ENCODE results near the gene CAMTA1.
"Not testable (repeated sequence)": the region's sequence is repeated elsewhere in the genome, so short reads cannot be mapped to it uniquely, and the experiment has no call there.

Gene CAMTA1

DNA sequence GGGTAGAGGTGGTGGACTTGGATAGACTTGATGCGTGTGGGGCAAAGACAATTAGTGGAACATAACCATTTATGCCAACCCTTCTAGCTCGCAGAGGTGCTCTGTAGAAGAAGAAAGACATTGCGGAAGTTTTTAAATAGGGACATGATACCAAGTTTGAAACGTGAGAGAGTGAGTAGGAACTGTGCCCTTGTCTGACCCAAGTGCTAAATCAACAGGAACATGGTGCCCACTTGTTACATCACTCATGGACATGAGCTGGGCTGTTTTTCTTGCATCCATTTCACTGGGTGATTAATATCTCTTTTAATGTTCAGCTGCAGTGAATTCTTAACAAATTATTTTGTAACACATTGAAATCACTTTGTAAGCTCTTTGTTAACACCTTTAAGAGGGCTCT lies 577.7 kb downstream of the CAMTA1 start:
- DNase-seq: no peak

DNA sequence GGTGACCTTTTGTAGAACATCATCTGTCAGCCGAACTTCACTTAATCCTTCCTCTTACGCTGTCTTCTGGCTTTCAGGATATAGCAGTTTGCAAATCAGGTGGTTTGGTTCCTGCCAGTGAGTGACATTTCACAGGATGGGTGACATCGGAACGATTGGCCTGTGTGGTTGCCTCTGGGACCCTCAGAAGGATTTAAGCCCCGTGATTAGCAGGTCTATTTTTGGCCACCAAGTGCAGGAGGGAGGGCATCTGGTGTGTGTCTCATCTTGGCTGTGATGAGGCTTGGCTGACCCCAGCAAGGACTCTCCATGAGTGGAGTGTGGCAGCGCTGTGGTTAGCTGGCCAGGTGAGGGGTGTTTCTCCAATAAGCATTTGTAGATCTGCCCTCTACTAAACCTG lies 578.2 kb downstream of the CAMTA1 start:
- peak; percentile 15 for DNase-seq

DNA sequence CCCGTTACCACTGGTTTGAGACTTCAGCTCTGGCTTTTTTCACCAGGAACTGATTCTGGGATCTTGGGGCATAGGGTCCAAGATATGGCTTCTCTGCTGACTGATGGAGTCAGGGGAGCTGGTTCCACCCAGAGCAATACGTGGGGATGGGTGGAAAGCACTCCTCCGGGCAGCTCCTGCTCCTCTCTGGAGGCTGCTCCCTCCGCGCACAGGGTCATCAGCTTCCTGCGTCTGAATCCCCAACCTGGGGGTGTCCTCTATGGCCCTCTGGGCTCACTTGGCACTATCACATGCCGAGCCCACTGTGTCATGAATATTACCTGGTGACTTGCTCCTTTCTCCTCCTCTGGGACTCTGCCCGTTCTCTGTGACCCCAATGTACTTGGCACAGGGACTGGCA lies 580.5 kb downstream of the CAMTA1 start:
- DNase-seq: no peak

DNA sequence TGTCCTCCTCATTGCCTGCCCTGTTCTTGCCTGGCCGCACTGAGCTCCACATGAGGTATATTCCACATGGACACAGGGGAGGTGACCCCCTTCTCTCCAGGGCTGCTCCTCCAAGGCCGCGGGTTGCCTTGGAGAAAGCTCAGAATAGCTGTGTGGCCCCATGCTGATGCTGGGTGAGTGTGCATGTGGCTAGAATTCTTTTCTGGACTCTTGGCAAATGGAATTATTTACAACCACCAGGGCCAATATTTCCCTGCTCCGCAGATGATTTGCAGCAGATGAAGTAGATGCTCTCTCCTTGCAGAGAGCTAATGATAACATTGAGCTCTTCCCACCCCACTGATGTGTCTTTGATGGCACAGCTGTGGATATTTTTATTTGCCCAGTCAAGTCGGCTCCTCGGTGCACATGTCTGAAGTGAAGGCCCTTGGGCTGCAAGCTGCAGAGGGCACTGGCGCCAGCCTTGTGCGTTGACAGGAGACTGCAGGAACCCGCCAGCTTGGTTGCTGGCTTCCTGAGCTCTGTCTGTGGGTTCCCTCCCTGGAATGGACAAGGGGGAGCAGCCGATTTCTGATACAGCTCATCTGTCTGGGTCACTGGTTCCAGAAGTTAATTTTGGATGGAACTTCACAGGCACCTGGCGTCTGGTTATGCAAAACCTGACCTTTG lies 581.2 kb downstream of the CAMTA1 start:
- no peak for DNase-seq

DNA sequence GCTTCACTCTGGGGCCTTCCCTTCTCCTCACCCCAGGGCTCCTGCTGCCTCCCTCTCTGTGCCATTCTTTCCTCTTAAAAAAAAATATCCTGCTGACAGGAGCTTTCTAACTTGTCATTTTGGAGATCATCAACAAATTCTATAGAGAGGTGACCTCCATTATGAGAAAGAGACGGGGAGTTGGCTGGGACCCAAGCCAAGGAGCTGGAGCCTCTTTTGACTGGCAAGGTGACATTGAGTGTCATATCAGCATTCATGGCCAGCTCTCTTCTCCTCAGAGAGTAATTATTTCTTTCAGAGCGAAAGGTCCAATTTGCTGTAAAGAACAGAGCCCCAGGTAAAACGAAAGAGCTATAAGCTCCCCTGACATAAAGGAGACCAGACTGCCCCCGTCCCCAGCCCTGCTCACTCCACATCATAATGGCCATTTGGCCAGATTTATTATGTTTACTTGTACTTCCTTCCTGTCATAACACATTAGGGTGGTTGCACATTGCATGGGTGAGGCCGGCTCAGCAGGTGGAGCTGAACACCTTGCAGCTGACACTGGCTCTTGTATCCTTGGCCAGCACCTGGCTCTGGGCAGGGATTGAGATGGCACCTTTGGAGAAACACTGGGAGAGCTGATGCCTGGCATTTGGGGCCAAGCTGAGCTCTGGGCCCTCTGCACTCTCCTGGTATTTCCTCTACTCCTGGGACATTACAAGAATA lies 581.9 kb downstream of the CAMTA1 start:
- DNase-seq: no peak

DNA sequence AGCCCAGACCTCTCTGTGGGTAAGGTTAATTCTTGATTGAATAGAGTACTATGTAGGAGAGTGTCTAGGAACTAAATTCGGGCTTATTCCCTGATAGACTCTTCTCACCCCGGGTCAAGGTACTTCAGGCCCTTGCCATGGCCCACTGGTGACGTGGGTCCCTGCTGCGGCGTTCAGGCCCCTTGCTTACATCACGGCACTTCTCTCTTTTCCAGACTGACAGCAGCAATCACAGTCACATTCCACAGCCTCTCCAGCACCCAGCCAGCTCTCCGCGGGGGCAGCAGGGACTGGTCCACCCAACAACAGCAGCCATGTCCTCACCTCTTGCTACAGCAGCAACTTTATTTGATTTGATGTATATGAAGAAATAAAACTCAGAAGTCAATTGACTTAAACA lies 584.6 kb downstream of the CAMTA1 start:
- DNase-seq: no peak

DNA sequence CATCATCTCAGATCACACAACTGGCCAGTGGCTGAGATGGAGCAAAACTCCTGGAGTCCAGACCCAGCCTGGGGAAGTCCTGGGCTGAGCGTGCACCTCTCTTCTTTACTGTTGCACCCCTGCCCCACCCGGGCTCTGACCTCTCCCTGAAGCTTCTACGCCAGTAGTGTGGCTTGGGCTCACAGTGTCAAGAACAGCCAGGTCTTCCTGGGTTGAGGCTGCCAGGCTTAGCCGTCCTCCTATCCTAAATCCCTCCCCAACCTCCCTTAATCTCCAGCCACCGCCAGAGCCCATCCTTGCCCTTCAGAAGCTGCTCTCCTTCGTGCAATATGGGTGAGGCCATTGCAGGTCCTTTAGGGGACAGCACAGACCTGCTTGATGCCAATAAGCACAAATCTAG lies 586.7 kb downstream of the CAMTA1 start:
- DNase-seq: peak; percentile 42

DNA sequence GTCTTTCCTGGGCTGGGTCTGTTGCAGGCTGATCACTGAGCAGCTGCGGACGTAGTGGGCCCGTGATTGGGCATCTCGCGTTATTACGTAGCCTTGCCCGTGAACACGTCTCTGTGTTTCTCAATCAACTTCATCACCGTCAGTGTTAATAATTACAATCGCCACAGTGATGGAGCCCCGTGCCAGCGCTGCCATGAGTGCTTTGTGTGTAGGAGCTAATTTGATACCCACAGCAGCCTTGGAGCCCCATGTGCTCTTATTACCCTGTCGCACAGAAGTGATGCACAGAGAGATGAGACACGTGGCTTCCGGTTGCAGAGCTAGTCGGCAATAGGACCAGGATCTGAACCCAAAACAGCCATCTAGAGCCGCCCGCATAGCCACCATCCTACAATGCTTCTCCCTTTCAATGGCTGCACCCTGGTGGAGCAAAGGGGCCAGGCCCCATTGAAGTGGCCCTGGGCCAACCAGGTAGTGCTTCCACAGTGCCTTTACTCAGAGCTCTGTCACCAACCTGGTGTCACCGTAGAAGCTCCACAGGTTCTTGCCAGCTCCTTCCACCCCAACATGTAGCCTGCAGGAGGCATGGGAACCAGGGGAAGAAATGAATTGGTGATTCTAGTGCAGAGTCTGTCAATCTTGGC lies 587.3 kb downstream of the CAMTA1 start:
- no peak for DNase-seq

DNA sequence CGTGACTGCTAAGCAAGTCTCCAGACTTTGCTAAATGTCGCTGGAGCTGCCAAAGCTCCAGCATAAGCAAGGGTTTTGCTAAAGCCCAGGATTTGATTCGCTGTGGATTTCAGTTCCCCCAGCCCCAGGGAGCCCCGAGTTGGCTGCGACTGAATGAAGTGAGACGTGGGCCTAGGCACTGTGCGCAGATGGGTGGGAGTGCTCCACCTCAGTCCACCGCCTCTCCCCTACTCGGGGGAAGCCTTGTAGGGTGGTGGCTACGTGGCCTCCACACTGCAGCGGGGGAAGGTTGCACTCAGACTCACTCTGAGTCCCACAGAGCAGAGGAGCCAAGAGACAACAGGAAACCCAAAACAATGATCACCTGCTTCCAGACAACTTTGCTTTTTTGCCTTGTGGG lies 588.0 kb downstream of the CAMTA1 start:
- no peak for DNase-seq

DNA sequence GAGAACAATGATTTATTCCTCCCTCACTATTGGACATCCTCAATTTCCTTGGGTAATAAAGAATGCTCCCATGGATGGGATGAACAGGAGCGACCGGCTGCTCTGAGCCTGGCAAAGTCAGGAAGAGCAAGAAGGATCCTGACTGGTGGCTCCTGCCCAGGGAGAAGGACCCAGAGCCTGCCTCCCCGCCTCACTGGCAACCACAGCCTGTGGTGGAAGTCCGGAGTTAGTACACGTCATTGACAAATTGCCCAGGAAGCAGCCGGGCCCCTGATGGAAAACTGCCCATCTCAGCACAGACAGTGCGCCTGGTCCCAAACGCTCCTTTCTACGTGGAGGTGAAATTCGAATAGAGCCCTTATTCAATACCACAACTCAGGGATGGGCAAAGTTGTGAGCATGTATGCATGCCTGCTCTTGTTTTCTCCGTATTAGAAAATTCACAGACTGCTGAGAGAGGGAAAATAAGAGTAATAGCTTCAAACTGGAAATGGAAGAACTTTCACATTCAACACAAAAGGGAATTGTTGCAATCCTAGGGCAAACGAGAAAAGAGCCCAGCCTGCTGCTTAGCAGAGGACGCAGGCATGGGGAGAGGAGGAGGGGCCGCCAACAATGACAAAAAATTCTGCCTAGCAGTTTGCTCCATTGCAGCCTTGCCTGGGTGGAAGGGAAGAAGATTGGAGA lies 588.8 kb downstream of the CAMTA1 start:
- DNase-seq: no peak

DNA sequence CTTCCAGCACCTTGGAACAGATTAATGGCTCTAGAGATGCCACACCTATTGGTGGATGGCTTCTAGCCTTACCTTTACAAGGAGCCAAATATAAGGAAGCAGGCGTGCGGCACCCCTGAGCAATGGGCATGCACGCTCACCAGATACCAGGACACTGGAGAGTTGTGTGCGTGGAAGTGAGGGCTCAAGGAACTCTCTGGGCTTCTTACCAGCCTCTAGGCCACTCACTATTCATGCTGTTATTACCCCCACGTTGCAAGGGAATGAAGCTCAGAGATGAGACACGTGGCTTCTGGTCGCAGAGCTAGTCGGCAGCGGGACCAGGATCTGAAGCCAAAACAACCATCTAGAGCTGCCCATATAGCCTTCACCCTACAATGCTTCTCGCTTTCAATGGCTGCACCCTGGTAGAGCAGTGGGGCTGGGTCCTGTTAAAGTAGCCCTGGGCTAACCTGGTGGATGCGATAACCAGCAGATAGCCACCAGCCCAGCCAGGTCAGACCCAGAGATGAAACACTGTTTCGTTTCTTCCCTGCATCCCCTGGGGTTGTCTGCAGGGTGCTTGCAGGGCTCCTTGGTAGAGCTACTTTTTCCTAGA lies 589.4 kb downstream of the CAMTA1 start:
- no peak for DNase-seq

DNA sequence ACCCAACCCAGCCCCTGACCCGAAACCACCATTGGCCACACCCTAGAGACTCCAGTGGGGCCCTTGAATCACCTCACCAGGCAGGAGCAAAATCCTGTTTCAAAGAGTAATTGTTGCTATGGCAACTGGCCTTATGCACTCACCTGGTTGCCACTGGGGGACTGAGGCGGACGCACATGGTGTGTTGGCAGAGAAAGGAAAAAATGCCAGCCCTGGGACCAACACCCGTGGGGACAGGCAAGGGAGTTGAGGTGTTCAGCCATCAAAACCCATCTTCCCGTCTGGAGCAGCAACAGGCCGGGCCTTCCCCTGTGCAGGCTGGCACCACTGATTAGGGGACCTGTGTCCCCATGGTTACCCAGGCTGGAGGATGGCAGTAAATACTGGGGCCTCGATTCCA lies 590.1 kb downstream of the CAMTA1 start:
- DNase-seq: no peak

DNA sequence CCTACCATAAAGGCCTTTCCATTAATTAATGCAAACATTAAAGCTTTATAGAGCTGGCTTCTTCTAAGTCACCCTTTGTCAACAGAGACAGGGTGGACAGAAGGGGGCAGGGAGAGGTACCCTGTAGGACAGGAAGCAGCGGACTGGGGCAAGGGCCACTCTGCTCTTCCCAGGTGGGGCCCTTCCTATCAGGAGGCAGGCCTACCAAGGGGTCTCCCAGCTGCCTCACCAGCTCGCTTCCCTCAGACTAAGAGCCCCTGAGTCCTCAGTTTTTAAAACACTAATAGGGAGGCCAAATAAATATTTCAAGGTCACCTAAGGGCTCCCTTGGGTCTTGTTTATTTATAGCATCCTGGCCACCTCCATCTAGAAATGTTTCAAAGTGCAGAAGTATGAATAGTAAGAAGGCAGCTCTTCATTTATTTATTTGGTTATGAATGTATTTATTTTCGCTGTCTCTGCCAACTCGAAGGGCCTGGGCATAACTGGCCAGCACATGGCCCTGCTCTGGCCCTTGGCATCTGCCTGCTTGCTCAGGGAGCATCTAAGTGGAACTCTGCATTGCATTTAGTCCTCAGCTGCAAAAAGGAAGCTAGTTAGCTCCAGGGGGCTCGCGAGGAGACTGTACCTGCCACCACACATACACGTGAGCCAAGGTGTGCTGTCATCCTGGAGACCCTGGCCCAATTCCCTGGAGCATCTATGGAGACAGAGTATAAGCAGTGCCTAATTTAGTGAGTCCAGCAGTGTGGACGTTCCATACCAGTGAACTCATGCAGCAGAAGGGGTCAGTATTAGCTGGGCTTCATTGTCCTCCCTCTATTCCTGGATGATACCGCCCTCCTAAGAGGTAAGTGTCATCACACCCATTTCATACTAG lies 590.8 kb downstream of the CAMTA1 start:
- no peak for DNase-seq

DNA sequence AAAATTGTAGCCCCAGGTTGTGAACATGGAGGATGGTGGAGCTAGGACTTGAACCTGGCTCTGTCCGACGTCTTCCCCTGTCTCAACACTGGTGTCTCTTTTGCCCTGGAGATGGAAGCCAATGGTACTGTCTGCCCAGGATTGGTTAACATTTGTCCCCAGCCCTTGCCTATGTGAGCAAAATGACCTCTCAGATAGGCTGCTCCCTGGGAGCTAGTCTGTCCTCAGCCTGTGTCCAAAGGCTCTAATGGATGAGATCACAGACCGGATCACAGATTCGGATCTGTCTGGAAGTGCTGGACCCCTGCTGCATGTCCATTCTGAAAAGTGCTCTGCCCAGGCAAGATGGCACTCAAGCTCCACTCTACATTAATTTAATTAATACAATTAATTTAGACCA lies 591.4 kb downstream of the CAMTA1 start:
- no peak for DNase-seq

DNA sequence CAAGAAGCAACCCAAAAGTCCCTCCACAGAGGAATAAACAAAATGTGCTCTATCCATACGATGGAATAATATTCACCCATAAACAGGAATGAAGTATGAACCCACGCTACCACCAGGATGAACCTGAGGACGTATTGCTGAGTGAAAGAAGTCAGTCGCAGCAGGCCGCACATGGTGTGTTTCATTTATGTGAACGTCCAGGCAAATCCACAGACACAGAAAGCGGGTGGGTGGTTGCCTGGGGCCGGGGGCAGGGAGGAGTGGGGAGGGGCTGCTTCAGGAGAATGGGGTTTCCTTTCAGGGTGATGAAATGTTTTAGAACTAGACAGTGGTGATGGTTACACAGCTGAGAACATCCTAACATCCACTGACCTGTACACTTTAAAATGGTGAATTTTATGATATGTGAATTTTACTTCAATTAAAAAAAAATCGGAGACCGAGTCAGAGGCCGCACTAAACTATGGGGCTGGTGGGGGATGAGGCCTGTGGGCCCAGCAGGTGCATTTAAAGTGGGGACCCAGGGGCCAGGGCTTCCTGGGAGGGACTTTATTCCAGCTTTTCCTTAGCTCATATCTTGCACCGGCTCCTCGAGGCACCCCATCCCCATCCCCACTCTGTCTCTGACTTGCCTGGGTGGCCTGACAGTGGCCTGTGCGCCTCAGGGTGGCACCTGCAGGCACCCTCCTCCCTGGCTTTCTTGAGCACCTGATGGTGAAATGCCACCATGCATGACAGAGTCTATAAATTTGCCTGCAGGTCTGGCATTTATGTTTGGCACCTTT lies 593.3 kb downstream of the CAMTA1 start:
- no peak for DNase-seq

DNA sequence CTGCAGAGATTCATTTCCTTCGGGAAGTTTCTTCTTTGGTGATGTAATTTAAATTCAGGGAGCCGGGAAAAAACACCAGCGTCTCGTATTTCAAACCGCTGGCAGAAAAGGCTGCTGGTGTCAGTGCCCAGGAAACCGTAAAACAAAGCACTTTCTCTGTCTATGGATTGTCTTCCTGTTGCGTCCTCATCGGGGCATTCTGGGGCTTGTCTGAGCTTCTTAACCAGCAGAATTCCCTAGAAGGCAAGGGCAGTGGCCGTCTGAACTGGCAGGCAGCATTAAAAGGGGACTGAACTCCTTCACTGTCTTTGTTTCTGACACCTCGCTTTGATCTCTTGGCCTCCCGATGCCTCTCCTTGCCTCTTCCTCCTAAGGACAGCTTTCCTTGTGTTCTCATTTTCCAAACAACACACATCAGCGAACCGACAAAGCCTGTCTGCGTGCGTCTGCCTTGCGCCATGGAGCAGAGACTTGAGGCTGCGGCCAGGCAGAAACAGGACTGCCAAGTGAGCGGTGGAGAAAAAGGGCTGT lies 594.3 kb downstream of the CAMTA1 start:
- DNase-seq: no peak

DNA sequence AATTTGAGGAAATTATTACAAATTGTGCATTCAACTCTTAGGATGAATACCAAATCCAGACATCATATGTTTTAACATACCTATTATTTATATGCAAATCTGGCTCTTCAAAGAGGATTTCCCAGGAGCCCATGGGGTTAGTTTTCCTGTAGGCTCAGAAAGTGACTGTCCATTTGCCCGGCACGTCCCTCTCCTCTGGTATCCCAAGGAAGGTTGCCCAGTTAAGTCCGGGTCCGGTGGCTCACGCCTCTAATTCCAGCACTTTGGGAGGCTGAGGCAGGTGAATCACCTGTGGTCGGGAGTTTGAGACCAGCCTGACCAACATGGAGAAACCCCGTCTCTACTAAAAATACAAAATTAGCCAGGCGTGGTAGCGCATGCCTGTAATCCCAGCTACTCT lies 594.8 kb downstream of the CAMTA1 start:
- not testable (repeated sequence) for DNase-seq

DNA sequence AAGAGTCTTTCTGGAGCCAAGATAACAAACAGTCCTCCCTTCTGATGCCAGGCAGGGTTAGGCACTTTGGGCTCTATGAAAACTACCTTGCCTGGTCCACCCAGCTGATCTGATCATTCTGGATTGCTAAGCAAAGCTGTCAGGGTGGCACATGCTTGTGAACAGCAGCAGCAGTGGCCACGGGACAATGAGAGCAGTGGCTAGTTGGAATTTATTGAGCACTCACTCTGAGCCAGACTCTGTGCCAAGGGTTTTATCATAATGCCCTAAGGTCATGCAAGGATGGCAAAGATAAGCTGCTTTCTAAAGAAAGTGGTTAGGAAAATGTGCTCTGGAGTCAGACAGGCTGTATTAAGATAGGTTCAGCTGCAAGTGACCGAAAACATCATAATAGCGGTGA lies 595.5 kb downstream of the CAMTA1 start:
- no peak for DNase-seq

DNA sequence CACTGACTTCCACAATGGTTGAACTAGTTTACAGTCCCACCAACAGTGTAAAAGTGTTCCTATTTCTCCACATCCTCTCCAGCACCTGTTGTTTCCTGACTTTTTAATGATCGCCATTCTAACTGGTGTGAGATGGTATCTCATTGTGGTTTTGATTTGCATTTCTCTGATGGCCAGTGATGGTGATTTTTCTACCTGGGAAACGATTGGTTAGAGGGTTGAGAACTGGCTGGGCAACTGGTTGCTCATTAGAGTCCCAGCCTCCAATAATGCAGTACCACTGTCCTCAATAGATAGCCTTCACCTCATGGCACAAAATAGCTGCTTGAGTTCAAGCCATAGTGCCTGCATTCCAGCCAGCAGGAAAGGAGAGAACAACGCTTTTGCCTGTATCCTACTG lies 596.5 kb downstream of the CAMTA1 start:
- DNase-seq: not testable (repeated sequence)

DNA sequence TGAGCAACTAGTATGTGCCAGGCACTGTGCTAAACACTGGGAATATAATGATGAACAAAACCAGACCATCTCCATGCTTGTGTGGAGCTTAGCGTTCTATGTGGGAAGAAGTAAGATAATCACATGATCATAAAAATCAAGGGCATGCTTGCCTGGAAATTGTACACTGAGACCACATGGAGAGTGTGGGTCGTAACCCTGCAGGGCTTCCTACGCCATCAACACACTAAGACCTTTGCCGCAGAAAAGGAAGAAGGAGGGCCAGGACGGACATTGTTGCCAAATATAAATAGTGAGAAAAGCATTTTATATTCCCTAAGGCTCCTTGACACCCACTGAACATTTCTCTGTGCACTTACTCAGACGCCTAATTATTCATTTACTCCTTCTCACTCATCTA lies 597.7 kb downstream of the CAMTA1 start:
- no peak for DNase-seq

All from NCI-H82 (cell line).